Esophagus muscularis mucosa (tissue), 4 donors: ENCODE measurements around the gene IMPDH2. TPM values are rescaled to one million over a fixed set of nuclear protein-coding genes. Genes with fewer than 3 reads are reported as not detected.
A peak's percentile ranks its signal among the peaks of the same experiment; 100 is the strongest.

Experiments
- DNase-seq: peaks from one replicate; pipeline ENCODE4 v3.0.0-alpha.2; 2017; ENCODE audit errors: extremely low spot score
- H3K27ac ChIP-seq, 4 donors: fragments of 200-600 bp; sonication (generic); replicated peaks in 1 of 4; 1 replicate in 3 of 4; 2 replicates in 1 of 4; pipeline ENCODE4 v1.5.1; 2016 to 2019; ENCODE audit warnings: mild to moderate bottlenecking in 1 of 4
- H3K27me3 ChIP-seq, 4 donors: fragments of 200-600 bp; sonication (generic); one replicate each; pipeline versions ENCODE4 v1.5.1 to v1.6.0; 2016 to 2019
- H3K36me3 ChIP-seq, 4 donors: fragments of 200-600 bp; sonication (generic); one replicate each; pipeline ENCODE4 v1.5.1; 2016 to 2019
- H3K4me1 ChIP-seq, 4 donors: fragments of 200-600 bp; sonication (generic); one replicate each; pipeline ENCODE4 v1.5.1; 2016 to 2019
- H3K4me3 ChIP-seq, 4 donors: fragments of 200-600 bp; sonication (generic); 1 replicate in 2 of 4; 2 replicates in 2 of 4; pipeline ENCODE4 v1.5.1; 2016 to 2019; ENCODE audit warnings: mild to moderate bottlenecking in 4 of 4, moderate library complexity in 1 of 4
- H3K9me3 ChIP-seq, 4 donors: fragments of 200-600 bp; sonication (generic); 1 replicate in 3 of 4; 2 replicates in 1 of 4; pipeline ENCODE4 v1.5.1; 2016 to 2019
- CTCF ChIP-seq, 3 experiments: fragments of 200-600 bp in 2 of 3; fragments of 450-650 bp in 1 of 3; sonication (generic) in 2 of 3; IDR thresholded peaks; one replicate each; pipeline ENCODE4 v1.5.1; 2017 to 2019; ENCODE audit warnings: antibody characterized with exemption in 3 of 3, mild to moderate bottlenecking in 2 of 3, moderate library complexity in 1 of 3
- EP300 ChIP-seq: sonication (generic); formaldehyde crosslinking; IDR thresholded peaks from one replicate; pipeline ENCODE4 v1.6.1; 2017; ENCODE audit warnings: antibody characterized with exemption
- POLR2A ChIP-seq: fragments of 450-650 bp; IDR thresholded peaks from one replicate; pipeline ENCODE4 v1.6.1; 2017; ENCODE audit warnings: antibody characterized with exemption, moderate library complexity, mild to moderate bottlenecking, low read depth
- POLR2AphosphoS5 ChIP-seq, 2 donors: sonication (generic); formaldehyde crosslinking; IDR thresholded peaks; one replicate each; pipeline ENCODE4 v1.6.1; 2017; ENCODE audit warnings: antibody characterized with exemption in 2 of 2
- WGBS: methylation state at CpG from one replicate; pipeline ENCODE4 v1.1.5; 2018; 5-methylcytosine and 5-hydroxymethylcytosine counted together
- intact Hi-C: fragments of 100-400 bp; cut with DNase I; formaldehyde crosslinking; loops from one replicate; pipeline ENCODE4 v1.15.1; 2023
- total RNA-seq, 4 donors: library from RNA; depleted of rRNA; stranded (reverse); fragments of >200 nt; gene quantifications; one replicate each; pipeline versions ENCODE4 v1.1.0 to v1.2.1, GENCODE V29; 2016

The IMPDH2 gene
- total RNA-seq, 4 donors from 2014 or later = 71.0 to 174 (median 123) TPM

GRCh38 chr3:49032646-49033304 is 3.6 kb upstream of the IMPDH2 start:
- 87% methylated on average over 5 of the region's 6 CpGs for WGBS
- Histone ChIP-seq H3K36me3 (peaks cover 32 to 81% (median 75%) of the 10 kb centered on the region in 4 donors), H3K27me3 (no peaks in the 10 kb centered on the region), H3K4me3 (no peak overlapping the region), H3K9me3 (no peaks in the 10 kb centered on the region), H3K27ac (no peak overlapping the region), H3K4me1 (peaks cover 12 to 25% (median 14%) of the 10 kb centered on the region in 4 donors)
- intact Hi-C loops = loop anchor here (5.0 kb wide), 1 partner anchor 60 kb away; the partner anchor contains the start of gene QRICH1
- DNase-seq = no peak
- TF ChIP-seq EP300 = no peak
- TF ChIP-seq POLR2AphosphoS5 (IDR thresholded peaks at IDR 0.05) = no peak
- TF ChIP-seq CTCF (IDR thresholded peaks at IDR 0.05) = no peak
- TF ChIP-seq POLR2A = no peak

- TF ChIP-seq EP300 = no peak
- TF ChIP-seq POLR2AphosphoS5 (IDR thresholded peaks at IDR 0.05) = no peak
- no peak for TF ChIP-seq POLR2A
- TF ChIP-seq CTCF (IDR thresholded peaks at IDR 0.05) = no peak
- DNase-seq = no peak
- H3K36me3 ChIP-seq = peaks cover 26 to 81% (median 72%) of the 10 kb centered on the region in 4 donors
- 86% methylated on average over 6 of the region's 6 CpGs for WGBS
- H3K4me1 ChIP-seq = peaks cover 13 to 38% (median 26%) of the 10 kb centered on the region in 4 donors
- H3K9me3 ChIP-seq = no peaks in the 10 kb centered on the region
- peak overlapping the region; percentile 93 to 98 (median 94) for H3K27ac ChIP-seq
- no peak overlapping the region for H3K4me3 ChIP-seq
- no peaks in the 10 kb centered on the region for H3K27me3 ChIP-seq
- intact Hi-C loops = loop anchor here (5.0 kb wide), 1 partner anchor 62 kb away; the partner anchor contains the start of gene QRICH1
Observed at GRCh38 chr3:49030321-49030720, 1.1 kb upstream of the IMPDH2 start.

GRCh38 chr3:49029563-49029884 is 326 bp upstream of the IMPDH2 start:
- no peaks in the 10 kb centered on the region for H3K9me3 ChIP-seq
- no peaks in the 10 kb centered on the region for H3K27me3 ChIP-seq
- H3K4me3 ChIP-seq = peak overlapping the region; percentile 61 to 84 (median 70)
- TF ChIP-seq POLR2AphosphoS5 (IDR thresholded peaks at IDR 0.05) = no peak
- no peak for TF ChIP-seq EP300
- no peak for TF ChIP-seq CTCF (IDR thresholded peaks at IDR 0.05)
- TF ChIP-seq POLR2A = no peak
- peaks cover 28 to 81% (median 72%) of the 10 kb centered on the region in 4 donors for H3K36me3 ChIP-seq
- peaks cover 18 to 43% (median 32%) of the 10 kb centered on the region in 4 donors for H3K4me1 ChIP-seq
- intact Hi-C loops = no loop called here
- no peak for DNase-seq
- H3K27ac ChIP-seq = peak overlapping the region; percentile 93 to 98 (median 94)
- 3% methylated on average over 7 of the region's 7 CpGs for WGBS

- Histone ChIP-seq H3K36me3 (peaks cover 30 to 85% (median 75%) of the 10 kb centered on the region in 4 donors), H3K9me3 (no peaks in the 10 kb centered on the region), H3K4me1 (peaks cover 23 to 52% (median 39%) of the 10 kb centered on the region in 4 donors), H3K27me3 (no peaks in the 10 kb centered on the region), H3K4me3 (peak overlapping the region; percentile 61 to 84 (median 70)), H3K27ac (peak overlapping the region; percentile 93 to 98 (median 94))
- DNase-seq = no peak
- no peak for TF ChIP-seq EP300
- WGBS = 82% methylated on average over 4 of the region's 4 CpGs
- intact Hi-C loops = no loop called here
Observed at GRCh38 chr3:49028298-49028672, 913 bp downstream of the IMPDH2 start.

GRCh38 chr3:49027634-49028033 is 1.6 kb downstream of the IMPDH2 start:
- WGBS = 97% methylated on average over 9 of the region's 9 CpGs
- Histone ChIP-seq H3K27ac (peak overlapping the region; percentile 93 to 98 (median 94)), H3K4me1 (peaks cover 29 to 54% (median 45%) of the 10 kb centered on the region in 4 donors), H3K27me3 (no peaks in the 10 kb centered on the region), H3K36me3 (peaks cover 30 to 82% (median 73%) of the 10 kb centered on the region in 4 donors), H3K9me3 (no peaks in the 10 kb centered on the region), H3K4me3 (no peak overlapping the region)
- TF ChIP-seq CTCF (IDR thresholded peaks at IDR 0.05) (no peak), EP300 (no peak), POLR2A (no peak), POLR2AphosphoS5 (IDR thresholded peaks at IDR 0.05) (no peak)
- no peak for DNase-seq
- intact Hi-C loops = no loop called here
